H9 (cell line): ENCODE measurements around the gene HTR1E. TPM values are rescaled to one million over a fixed set of nuclear protein-coding genes. Genes with fewer than 3 reads are reported as not detected.

Experiments
- DNase-seq: peaks from one replicate; pipeline ENCODE4 v3.0.0-alpha.2; 2017
- H2AFZ ChIP-seq: one replicate; pipeline ENCODE4 v1.6.1; 2013; ENCODE audit warnings: mild to moderate bottlenecking, low read length, control low read depth, moderate library complexity
- H2AK5ac ChIP-seq: 2 replicates; pipeline ENCODE4 v1.6.1; 2013; ENCODE audit warnings: low read length, control low read depth, mixed read lengths; ENCODE audit not compliant: insufficient read length
- H2BK120ac ChIP-seq: one replicate; pipeline ENCODE4 v1.6.1; 2013; ENCODE audit warnings: low read depth, mild to moderate bottlenecking, low read length, control low read depth, inconsistent platforms; ENCODE audit not compliant: poor library complexity, severe bottlenecking
- H2BK12ac ChIP-seq: 2 replicates; pipeline ENCODE4 v1.6.1; 2013; ENCODE audit warnings: low read length, control low read depth, mixed read lengths, low read depth; ENCODE audit not compliant: insufficient read length
- H2BK15ac ChIP-seq: 2 replicates; pipeline ENCODE4 v1.6.1; 2013; ENCODE audit warnings: low read depth, low read length, control low read depth
- H2BK20ac ChIP-seq: one replicate; pipeline ENCODE4 v1.6.1; 2013; ENCODE audit warnings: low read depth, mild to moderate bottlenecking, low read length, control low read depth, inconsistent platforms; ENCODE audit not compliant: poor library complexity, severe bottlenecking
- H2BK5ac ChIP-seq: 2 replicates; pipeline ENCODE4 v1.6.1; 2013; ENCODE audit warnings: low read length, control low read depth, mixed read lengths; ENCODE audit not compliant: insufficient read length
- H3K14ac ChIP-seq: 2 replicates; pipeline ENCODE4 v1.6.1; 2013; ENCODE audit warnings: low read length, control low read depth; ENCODE audit not compliant: insufficient read depth
- H3K18ac ChIP-seq: 2 replicates; pipeline ENCODE4 v1.6.1; 2013; ENCODE audit warnings: low read depth, mild to moderate bottlenecking, mixed read lengths, low read length, control low read depth; ENCODE audit not compliant: insufficient read length
- H3K23ac ChIP-seq: 2 replicates; pipeline ENCODE4 v1.6.1; 2013; ENCODE audit warnings: low read length, control low read depth, mixed read lengths, low read depth; ENCODE audit not compliant: insufficient read length
- H3K23me2 ChIP-seq: 2 replicates; pipeline ENCODE4 v1.6.1; 2013; ENCODE audit warnings: low read depth, mild to moderate bottlenecking, mixed read lengths, low read length, control low read depth; ENCODE audit not compliant: insufficient read length, poor library complexity, severe bottlenecking
- H3K27ac ChIP-seq: 2 replicates; pipeline ENCODE4 v1.5.1; 2013; ENCODE audit warnings: low read length, control low read depth, mixed read lengths, low read depth; ENCODE audit not compliant: insufficient read length
- H3K27me3 ChIP-seq: 2 replicates; pipeline ENCODE4 v1.6.1; 2013; ENCODE audit warnings: low read length, control low read depth, inconsistent platforms; ENCODE audit not compliant: insufficient read depth
- H3K4ac ChIP-seq: 2 replicates; pipeline ENCODE4 v1.6.1; 2013; ENCODE audit warnings: low read depth, mild to moderate bottlenecking, control low read depth, inconsistent platforms, low read length, moderate library complexity
- H3K4me1 ChIP-seq: 2 replicates; pipeline ENCODE4 v1.6.1; 2013; ENCODE audit warnings: low read length, control low read depth, inconsistent platforms; ENCODE audit not compliant: insufficient read depth
- H3K4me2 ChIP-seq: 2 replicates; pipeline ENCODE4 v1.6.1; 2013; ENCODE audit warnings: low read length, control low read depth, mixed read lengths; ENCODE audit not compliant: insufficient read length, insufficient read depth
- H3K56ac ChIP-seq: 2 replicates; pipeline ENCODE4 v1.6.1; 2013; ENCODE audit warnings: low read depth, mild to moderate bottlenecking, mixed read lengths, low read length, control low read depth; ENCODE audit not compliant: insufficient read length
- H3K79me1 ChIP-seq: 2 replicates; pipeline ENCODE4 v1.6.1; 2013; ENCODE audit warnings: low read depth, mild to moderate bottlenecking, moderate library complexity, low read length, control low read depth, inconsistent platforms; ENCODE audit not compliant: insufficient read depth, poor library complexity, severe bottlenecking
- H3K79me2 ChIP-seq: 2 replicates; pipeline ENCODE4 v1.6.1; 2013; ENCODE audit warnings: low read length, control low read depth, inconsistent platforms; ENCODE audit not compliant: insufficient read depth
- H3K9ac ChIP-seq: 2 replicates; pipeline ENCODE4 v1.6.1; 2013; ENCODE audit warnings: low read length, control low read depth, mixed read lengths; ENCODE audit not compliant: insufficient read length; ENCODE audit errors: extremely low read depth
- H3K9me3 ChIP-seq: one replicate; pipeline ENCODE4 v1.6.1; 2013; ENCODE audit warnings: low read depth, low read length, inconsistent platforms; ENCODE audit not compliant: control insufficient read depth
- H3T11ph ChIP-seq: one replicate; pipeline ENCODE4 v1.6.1; 2013; ENCODE audit warnings: mild to moderate bottlenecking, low read length, control low read depth, inconsistent platforms
- H4K20me1 ChIP-seq: one replicate; pipeline ENCODE4 v1.6.1; 2013; ENCODE audit not compliant: control insufficient read depth, insufficient read length, insufficient read depth
- H4K5ac ChIP-seq: 2 replicates; pipeline ENCODE4 v1.6.1; 2013; ENCODE audit warnings: low read depth, mild to moderate bottlenecking, mixed read lengths, low read length, control low read depth; ENCODE audit not compliant: insufficient read length
- H4K8ac ChIP-seq: replicated peaks from 2 replicates; pipeline ENCODE4 v1.6.1; 2013; ENCODE audit warnings: low read length, control low read depth, mixed read lengths, low read depth; ENCODE audit not compliant: insufficient read length
- H4K91ac ChIP-seq: 2 replicates; pipeline ENCODE4 v1.6.1; 2013; ENCODE audit warnings: low read depth, mild to moderate bottlenecking, moderate library complexity, mixed read lengths, low read length, control low read depth; ENCODE audit not compliant: insufficient read length
- H3K27ac Mint-ChIP-seq, 3 experiments: 2 replicates in 2 of 3; 3 replicates in 1 of 3; pipeline ENCODE4 v1.8.0; 2020 to 2021; ENCODE audit warnings: mixed read lengths in 3 of 3, mild to moderate bottlenecking in 1 of 3, moderate library complexity in 1 of 3
- H3K27me3 Mint-ChIP-seq: 2 replicates; pipeline ENCODE4 v1.8.0; 2021; ENCODE audit warnings: low read depth, mild to moderate bottlenecking, moderate library complexity, mixed read lengths
- H3K36me3 Mint-ChIP-seq, 3 experiments: 2 replicates in 2 of 3; 3 replicates in 1 of 3; pipeline ENCODE4 v1.8.0; 2020 to 2021; ENCODE audit warnings: low read depth in 3 of 3, mixed read lengths in 3 of 3; ENCODE audit not compliant: insufficient read depth in 1 of 3
- H3K4me1 Mint-ChIP-seq, 2 experiments: 2 replicates each; pipeline ENCODE4 v1.8.0; 2020; ENCODE audit warnings: mixed read lengths in 2 of 2
- H3K4me3 Mint-ChIP-seq, 2 experiments: 2 replicates in 1 of 2; 3 replicates in 1 of 2; pipeline ENCODE4 v1.8.0; 2020 to 2021; ENCODE audit warnings: mild to moderate bottlenecking in 2 of 2, mixed read lengths in 2 of 2, moderate library complexity in 1 of 2
- H3K9me3 Mint-ChIP-seq, 2 experiments: 2 replicates in 1 of 2; 3 replicates in 1 of 2; pipeline ENCODE4 v1.8.0; 2020; ENCODE audit warnings: mild to moderate bottlenecking in 2 of 2, mixed read lengths in 2 of 2, moderate library complexity in 1 of 2
- WGBS: extraction: QIAGEN DNeasy Blood & Tissue Kit; methylation state at CpG from one replicate; pipeline ENCODE4 v1.1.7; 2013; ENCODE audit warnings: missing lambda C conversion rate, low lambda C conversion rate, mixed read lengths; ENCODE audit not compliant: insufficient read length; ENCODE audit errors: extremely low coverage; 5-methylcytosine and 5-hydroxymethylcytosine counted together
- total RNA-seq: library from RNA; stranded (reverse); gene quantifications from 2 replicates; pipeline ENCODE4 v1.2.1, GENCODE V29; 2021
- TF ChIP-seq, protein P1 (sequence below): fragments of 200-600 bp; sonication (generic); conservative IDR thresholded peaks from 3 replicates; pipeline ENCODE4 v1.8.0; 2021; ENCODE audit warnings: antibody characterized with exemption, mild to moderate bottlenecking

The HTR1E gene
- total RNA-seq, 1 experiment from 2014 or later = not detected

DNA sequence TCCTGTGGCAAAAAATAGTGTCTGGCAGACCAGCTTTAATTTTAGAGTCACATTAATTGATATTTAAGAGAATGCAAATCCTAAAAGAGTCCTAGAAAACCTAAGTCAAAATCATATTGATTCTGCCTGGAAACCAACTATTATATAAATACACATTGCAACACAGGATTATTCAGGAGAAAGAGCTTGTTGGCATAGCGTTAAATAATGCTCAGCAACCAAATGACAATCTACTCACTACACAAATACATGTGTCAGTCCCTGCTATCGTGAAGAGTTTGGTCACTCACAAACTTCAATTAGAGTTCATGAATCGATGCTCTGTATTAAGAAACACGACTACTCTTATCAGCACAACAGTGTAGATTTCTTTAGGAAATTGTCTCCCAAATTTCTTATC is 103.4 kb downstream of the HTR1E start:
- Histone ChIP-seq H3K18ac (no peak overlapping the region), H3K9ac (no peak overlapping the region), H2BK5ac (no peak overlapping the region), H3K23ac (no peak overlapping the region), H2BK120ac (no peak overlapping the region), H2AFZ (no peak overlapping the region), H2BK15ac (no peak overlapping the region), H4K20me1 (no peaks in the 10 kb centered on the region), H3K23me2 (no peaks in the 10 kb centered on the region), H4K91ac (no peak overlapping the region), H2BK12ac (no peak overlapping the region), H3K56ac (no peak overlapping the region), H3K9me3 (no peaks in the 10 kb centered on the region), H3K4me1 (no peaks in the 10 kb centered on the region), H3K27me3 (no peaks in the 10 kb centered on the region), H3T11ph (no peak overlapping the region), H4K8ac (no peak overlapping the region), H3K4me2 (no peak overlapping the region), H3K4ac (no peak overlapping the region), H2AK5ac (no peak overlapping the region), H3K79me1 (no peaks in the 10 kb centered on the region), H3K79me2 (no peaks in the 10 kb centered on the region), H4K5ac (no peak overlapping the region), H3K27ac (no peak overlapping the region), H3K14ac (no peak overlapping the region), H2BK20ac (no peak overlapping the region)
- no peak overlapping the region for H3K4me3 Mint-ChIP-seq
- WGBS = no CpG with 5 or more reads among the region's 4 CpGs
- peaks cover 12% of the 10 kb centered on the region for H3K27me3 Mint-ChIP-seq
- peaks cover 3 to 5% of the 10 kb centered on the region in 2 experiments; a peak in 4 of 5 replicates for H3K9me3 Mint-ChIP-seq
- H3K36me3 Mint-ChIP-seq = peaks cover 0 to 3% (median 0%) of the 10 kb centered on the region in 3 experiments; a peak in 3 of 7 replicates
- TF ChIP-seq, protein P1, sequence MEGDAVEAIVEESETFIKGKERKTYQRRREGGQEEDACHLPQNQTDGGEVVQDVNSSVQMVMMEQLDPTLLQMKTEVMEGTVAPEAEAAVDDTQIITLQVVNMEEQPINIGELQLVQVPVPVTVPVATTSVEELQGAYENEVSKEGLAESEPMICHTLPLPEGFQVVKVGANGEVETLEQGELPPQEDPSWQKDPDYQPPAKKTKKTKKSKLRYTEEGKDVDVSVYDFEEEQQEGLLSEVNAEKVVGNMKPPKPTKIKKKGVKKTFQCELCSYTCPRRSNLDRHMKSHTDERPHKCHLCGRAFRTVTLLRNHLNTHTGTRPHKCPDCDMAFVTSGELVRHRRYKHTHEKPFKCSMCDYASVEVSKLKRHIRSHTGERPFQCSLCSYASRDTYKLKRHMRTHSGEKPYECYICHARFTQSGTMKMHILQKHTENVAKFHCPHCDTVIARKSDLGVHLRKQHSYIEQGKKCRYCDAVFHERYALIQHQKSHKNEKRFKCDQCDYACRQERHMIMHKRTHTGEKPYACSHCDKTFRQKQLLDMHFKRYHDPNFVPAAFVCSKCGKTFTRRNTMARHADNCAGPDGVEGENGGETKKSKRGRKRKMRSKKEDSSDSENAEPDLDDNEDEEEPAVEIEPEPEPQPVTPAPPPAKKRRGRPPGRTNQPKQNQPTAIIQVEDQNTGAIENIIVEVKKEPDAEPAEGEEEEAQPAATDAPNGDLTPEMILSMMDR = no peak
- no peak for DNase-seq
- H3K27ac Mint-ChIP-seq = no peak overlapping the region
- H3K4me1 Mint-ChIP-seq = peaks cover 5 to 6% of the 10 kb centered on the region in 2 experiments; a peak in 3 of 4 replicates
